Measurements from ENCODE around the gene SSTR1.
"Not testable (repeated sequence)": the region's sequence is repeated elsewhere in the genome, so short reads cannot be mapped to it uniquely, and the experiment has no call there.

The SSTR1 gene

GRCh38 chr14:38186216-38186615, 21.5 kb upstream of the SSTR1 start:
- Histone ChIP-seq H3K36me3 (ENCODE audit: low read length) (no peaks in the 10 kb centered on the region), H3K9me3 (ENCODE audit: insufficient read depth, low read length) (no peaks in the 10 kb centered on the region), H3K27ac (ENCODE audit: low read depth, low read length) (no peak overlapping the region), H3K4me3 (ENCODE audit: insufficient read depth, low read length, poor library complexity, severe bottlenecking) (no peak overlapping the region), H3K9ac (ENCODE audit: low read length) (no peak overlapping the region), H3K4me2 (ENCODE audit: low read depth, low read length, poor library complexity, severe bottlenecking) (no peak overlapping the region), H3K9me2 (replicated peaks; ENCODE audit: insufficient read depth, low read length) (no peaks in the 10 kb centered on the region), H3K27me3 (ENCODE audit: low read length) (no peaks in the 10 kb centered on the region), H3F3A (ENCODE audit: insufficient read depth) (no peaks in the 10 kb centered on the region), H3K79me2 (ENCODE audit: insufficient read depth, low read length) (no peaks in the 10 kb centered on the region), H4K20me1 (ENCODE audit: low read depth, low read length) (no peaks in the 10 kb centered on the region), H2AFZ (ENCODE audit: low read depth, low read length, severe bottlenecking) (no peak overlapping the region)
- no peak for TF ChIP-seq EZH2phosphoT487 (conservative IDR thresholded peaks at IDR 0.05; ENCODE audit: low read length)
- TF ChIP-seq CTCF (IDR thresholded peaks at IDR 0.05; ENCODE audit: insufficient read depth, low read length, poor library complexity, severe bottlenecking) = no peak

- H3K27ac ChIP-seq (ENCODE audit: low read depth, low read length) = no peak overlapping the region
- H3K27me3 ChIP-seq (ENCODE audit: low read length) = no peaks in the 10 kb centered on the region
- H3K4me2 ChIP-seq (ENCODE audit: low read depth, low read length, poor library complexity, severe bottlenecking) = no peak overlapping the region
- no peaks in the 10 kb centered on the region for H3K36me3 ChIP-seq (ENCODE audit: low read length)
- H3K9ac ChIP-seq (ENCODE audit: low read length) = no peak overlapping the region
- no peaks in the 10 kb centered on the region for H3K9me3 ChIP-seq (ENCODE audit: insufficient read depth, low read length)
- H3K79me2 ChIP-seq (ENCODE audit: insufficient read depth, low read length) = no peaks in the 10 kb centered on the region
- no peak overlapping the region for H2AFZ ChIP-seq (ENCODE audit: low read depth, low read length, severe bottlenecking)
- no peaks in the 10 kb centered on the region for H4K20me1 ChIP-seq (ENCODE audit: low read depth, low read length)
- no peaks in the 10 kb centered on the region for H3K9me2 ChIP-seq (replicated peaks; ENCODE audit: insufficient read depth, low read length)
- no peaks in the 10 kb centered on the region for H3F3A ChIP-seq (ENCODE audit: insufficient read depth)
- no peak for TF ChIP-seq CTCF (IDR thresholded peaks at IDR 0.05; ENCODE audit: insufficient read depth, low read length, poor library complexity, severe bottlenecking)
- TF ChIP-seq EZH2phosphoT487 (conservative IDR thresholded peaks at IDR 0.05; ENCODE audit: low read length) = no peak
- no peak overlapping the region for H3K4me3 ChIP-seq (ENCODE audit: insufficient read depth, low read length, poor library complexity, severe bottlenecking)
These were observed 20.2 kb upstream of the SSTR1 start for GRCh38 chr14:38187528-38187927.

- Histone ChIP-seq H4K20me1 (ENCODE audit: low read depth, low read length) (no peaks in the 10 kb centered on the region), H3F3A (ENCODE audit: insufficient read depth) (no peaks in the 10 kb centered on the region), H2AFZ (ENCODE audit: low read depth, low read length, severe bottlenecking) (no peak overlapping the region), H3K79me2 (ENCODE audit: insufficient read depth, low read length) (no peaks in the 10 kb centered on the region), H3K9ac (ENCODE audit: low read length) (no peak overlapping the region), H3K9me3 (ENCODE audit: insufficient read depth, low read length) (no peaks in the 10 kb centered on the region), H3K27ac (ENCODE audit: low read depth, low read length) (no peak overlapping the region), H3K27me3 (ENCODE audit: low read length) (no peaks in the 10 kb centered on the region), H3K4me3 (ENCODE audit: insufficient read depth, low read length, poor library complexity, severe bottlenecking) (no peak overlapping the region), H3K36me3 (ENCODE audit: low read length) (no peaks in the 10 kb centered on the region), H3K9me2 (replicated peaks; ENCODE audit: insufficient read depth, low read length) (no peaks in the 10 kb centered on the region), H3K4me2 (ENCODE audit: low read depth, low read length, poor library complexity, severe bottlenecking) (no peak overlapping the region)
- TF ChIP-seq CTCF (IDR thresholded peaks at IDR 0.05; ENCODE audit: insufficient read depth, low read length, poor library complexity, severe bottlenecking) (no peak), EZH2phosphoT487 (conservative IDR thresholded peaks at IDR 0.05; ENCODE audit: low read length) (no peak)
These were observed 17.6 kb upstream of the SSTR1 start for GRCh38 chr14:38189930-38190726.

- H3K9me3 ChIP-seq (ENCODE audit: insufficient read depth, low read length); H2AFZ ChIP-seq (ENCODE audit: low read depth, low read length, severe bottlenecking); H3K4me2 ChIP-seq (ENCODE audit: low read depth, low read length, poor library complexity, severe bottlenecking); H3K27me3 ChIP-seq (ENCODE audit: low read length); H4K20me1 ChIP-seq (ENCODE audit: low read depth, low read length); H3K4me3 ChIP-seq (ENCODE audit: insufficient read depth, low read length, poor library complexity, severe bottlenecking); H3K79me2 ChIP-seq (ENCODE audit: insufficient read depth, low read length); H3K9me2 ChIP-seq (replicated peaks; ENCODE audit: insufficient read depth, low read length); H3K27ac ChIP-seq (ENCODE audit: low read depth, low read length); H3F3A ChIP-seq (ENCODE audit: insufficient read depth); H3K36me3 ChIP-seq (ENCODE audit: low read length); H3K9ac ChIP-seq (ENCODE audit: low read length): not testable (repeated sequence)
These were observed 16.9 kb upstream of the SSTR1 start for GRCh38 chr14:38190846-38191245.

GRCh38 chr14:38191491-38191890, 16.2 kb upstream of the SSTR1 start:
- H3K27ac ChIP-seq (ENCODE audit: low read depth, low read length); H3K9me3 ChIP-seq (ENCODE audit: insufficient read depth, low read length); H3K36me3 ChIP-seq (ENCODE audit: low read length); H3K27me3 ChIP-seq (ENCODE audit: low read length); H3K79me2 ChIP-seq (ENCODE audit: insufficient read depth, low read length); H3F3A ChIP-seq (ENCODE audit: insufficient read depth); H3K4me3 ChIP-seq (ENCODE audit: insufficient read depth, low read length, poor library complexity, severe bottlenecking); H3K4me2 ChIP-seq (ENCODE audit: low read depth, low read length, poor library complexity, severe bottlenecking); H3K9ac ChIP-seq (ENCODE audit: low read length); H4K20me1 ChIP-seq (ENCODE audit: low read depth, low read length); H3K9me2 ChIP-seq (replicated peaks; ENCODE audit: insufficient read depth, low read length); H2AFZ ChIP-seq (ENCODE audit: low read depth, low read length, severe bottlenecking): not testable (repeated sequence)
